Caco-2 (cell line): ENCODE measurements around the gene S100A2. TPM values are rescaled to one million over a fixed set of nuclear protein-coding genes. Genes with fewer than 3 reads are reported as not detected.
"Not testable (repeated sequence)": the region's sequence is repeated elsewhere in the genome, so short reads cannot be mapped to it uniquely, and the experiment has no call there.

Experiments used
- BruUV-seq: library from RNA; stranded (reverse); fragments of 400-500 nt; replicated peaks from 2 replicates; lab custom pipeline; 2021; lab: Mats Ljungman, UMichigan
- CTCF ChIA-PET: fragments of 300-600 bp; sonication (Branson Sonifier 250); formaldehyde crosslinking; loops from one replicate; lab custom pipeline; 2022; ENCODE audit warnings: antibody characterized with exemption; lab: Charles Lee
- POLR2A ChIA-PET: fragments of 300-600 bp; sonication (Branson Sonifier 250); formaldehyde crosslinking; loops from one replicate; lab custom pipeline; 2022; ENCODE audit warnings: antibody characterized with exemption; lab: Charles Lee
- DNase-seq, 2 experiments: peaks; one replicate each; pipeline versions ENCODE4 v3.0.0 to v3.0.0-alpha.2; 2020 to 2022
- H3K27me3 ChIP-seq: replicated peaks from 2 replicates; pipeline ENCODE4 v1.6.0; 2011; ENCODE audit warnings: low read length; ENCODE audit not compliant: control insufficient read depth, insufficient read depth
- H3K36me3 ChIP-seq: 2 replicates; pipeline ENCODE4 v1.5.1; 2011; ENCODE audit warnings: low read length; ENCODE audit not compliant: control insufficient read depth, insufficient read depth
- H3K4me1 ChIP-seq: fragments of 250-450 bp; sonication (Bioruptor Pico); 2 replicates; pipeline ENCODE4 v1.5.1; 2020; ENCODE audit warnings: mild to moderate bottlenecking
- H3K4me3 ChIP-seq: 2 replicates; pipeline ENCODE4 v1.5.1; 2011; ENCODE audit warnings: low read depth, mild to moderate bottlenecking, control low read depth, low read length
- H3K9me3 ChIP-seq: fragments of 250-450 bp; sonication (Bioruptor Pico); 2 replicates; pipeline ENCODE4 v1.5.1; 2020; ENCODE audit warnings: mild to moderate bottlenecking, moderate library complexity
- H3K27ac Mint-ChIP-seq: one replicate; pipeline ENCODE4 v1.8.0; 2022; ENCODE audit warnings: mixed read lengths; ENCODE audit not compliant: unreplicated experiment
- H3K27me3 Mint-ChIP-seq: one replicate; pipeline ENCODE4 v1.8.0; 2022; ENCODE audit warnings: mixed read lengths; ENCODE audit not compliant: insufficient read depth, unreplicated experiment
- H3K36me3 Mint-ChIP-seq: one replicate; pipeline ENCODE4 v1.8.0; 2022; ENCODE audit warnings: mild to moderate bottlenecking, mixed read lengths; ENCODE audit not compliant: insufficient read depth, unreplicated experiment
- H3K4me1 Mint-ChIP-seq: one replicate; pipeline ENCODE4 v1.8.0; 2022; ENCODE audit warnings: low read depth, mixed read lengths; ENCODE audit not compliant: unreplicated experiment
- H3K4me3 Mint-ChIP-seq: one replicate; pipeline ENCODE4 v1.8.0; 2022; ENCODE audit warnings: mild to moderate bottlenecking, moderate library complexity, mixed read lengths; ENCODE audit not compliant: unreplicated experiment
- H3K9me3 Mint-ChIP-seq: one replicate; pipeline ENCODE4 v1.8.0; 2022; ENCODE audit warnings: mixed read lengths; ENCODE audit not compliant: unreplicated experiment
- CTCF ChIP-seq, 2 experiments: fragments of 200-600 bp in 1 of 2; IDR thresholded peaks; 1 replicate in 1 of 2; 2 replicates in 1 of 2; pipeline versions ENCODE4 v1.5.1 to v1.8.0; 2011 to 2022; ENCODE audit warnings: antibody characterized with exemption in 1 of 2, control low read depth in 1 of 2, inconsistent platforms in 1 of 2, low read depth in 1 of 2, low read length in 1 of 2, mild to moderate bottlenecking in 1 of 2, moderate library complexity in 1 of 2; ENCODE audit not compliant: insufficient read depth in 1 of 2, severe bottlenecking in 1 of 2, unreplicated experiment in 1 of 2
- intact Hi-C: fragments of 100-400 bp; cut with micrococcal nuclease; formaldehyde crosslinking; loops from one replicate; pipeline ENCODE4 v1.10.0; 2022; ENCODE audit not compliant: unreplicated experiment
- total RNA-seq: library from RNA; stranded (reverse); gene quantifications from 2 replicates; pipeline ENCODE4 v1.2.3, GENCODE V29; 2022

S100A2 gene
- total RNA-seq, 1 experiment from 2014 or later, result 2.4 TPM

- peaks cover 48% of the 10 kb centered on the region for H3K4me1 ChIP-seq
- no peak overlapping the region for H3K4me3 ChIP-seq
- Mint-ChIP-seq H3K27ac (peak overlapping the region; percentile 98), H3K27me3 (no peaks in the 10 kb centered on the region), H3K4me3 (no peak overlapping the region), H3K36me3 (peaks cover 15% of the 10 kb centered on the region), H3K4me1 (peaks cover 39% of the 10 kb centered on the region), H3K9me3 (no peaks in the 10 kb centered on the region)
- no peaks in the 10 kb centered on the region for H3K27me3 ChIP-seq
- DNase-seq, result no peak
- intact Hi-C loops, result loop anchor here (10.0 kb wide), 1 partner anchor 209 kb away; the partner anchor contains the start of gene S100A9
- ChIA-PET POLR2A (no interaction called here), CTCF (interaction anchor here (0.6 kb wide), 1 partner anchor 164 kb away, joined by 3 read pairs; the partner anchor contains the start of gene INTS3)
- no peaks in the 10 kb centered on the region for H3K36me3 ChIP-seq
- no peak for TF ChIP-seq CTCF (IDR thresholded peaks at IDR 0.05; ENCODE audit: insufficient read depth in 1 of 2, low read depth in 1 of 2, low read length in 1 of 2, severe bottlenecking in 1 of 2, unreplicated experiment in 1 of 2)
- no peaks in the 10 kb centered on the region for H3K9me3 ChIP-seq
- no TSS peak for BruUV-seq
Measured at GRCh38 chr1:153563991-153564390, 1.7 kb downstream of the S100A2 start.

GRCh38 chr1:153563483-153563901 is 2.2 kb downstream of the S100A2 start:
- H3K4me1 Mint-ChIP-seq, result peaks cover 34% of the 10 kb centered on the region
- Histone ChIP-seq H3K9me3 (no peaks in the 10 kb centered on the region), H3K36me3 (no peaks in the 10 kb centered on the region), H3K27me3 (no peaks in the 10 kb centered on the region), H3K4me3 (no peak overlapping the region), H3K4me1 (peaks cover 43% of the 10 kb centered on the region)
- intact Hi-C loops, result loop anchor here (10.0 kb wide), 1 partner anchor 209 kb away; the partner anchor contains the start of gene S100A9
- no peak for TF ChIP-seq CTCF (IDR thresholded peaks at IDR 0.05; ENCODE audit: insufficient read depth in 1 of 2, low read depth in 1 of 2, low read length in 1 of 2, severe bottlenecking in 1 of 2, unreplicated experiment in 1 of 2)
- POLR2A ChIA-PET, result no interaction called here
- CTCF ChIA-PET, result no interaction called here
- H3K27me3 Mint-ChIP-seq, result no peaks in the 10 kb centered on the region
- peak overlapping the region; percentile 98 for H3K27ac Mint-ChIP-seq
- H3K4me3 Mint-ChIP-seq, result no peak overlapping the region
- H3K9me3 Mint-ChIP-seq, result no peaks in the 10 kb centered on the region
- DNase-seq, result no peak
- BruUV-seq, result no TSS peak
- peaks cover 10% of the 10 kb centered on the region for H3K36me3 Mint-ChIP-seq

- H3K27me3 Mint-ChIP-seq, BruUV-seq, H3K27me3 ChIP-seq, H3K36me3 ChIP-seq, H3K4me3 Mint-ChIP-seq, H3K9me3 Mint-ChIP-seq, POLR2A ChIA-PET, H3K27ac Mint-ChIP-seq, H3K36me3 Mint-ChIP-seq, H3K4me3 ChIP-seq, H3K9me3 ChIP-seq, DNase-seq: not testable (repeated sequence)
- peaks cover 28% of the 10 kb centered on the region for H3K4me1 ChIP-seq
- intact Hi-C loops, result loop anchor here (10.0 kb wide), 1 partner anchor 207 kb away; the partner anchor contains the start of gene S100A9
- peaks cover 19% of the 10 kb centered on the region for H3K4me1 Mint-ChIP-seq
- CTCF ChIA-PET, result interaction anchor here (0.5 kb wide), 1 partner anchor 62 kb away, joined by 4 read pairs; no protein-coding TSS in a partner anchor
Measured at GRCh38 chr1:153562021-153562420, 3.6 kb downstream of the S100A2 start.
